Kasumi-1 (cell line): Measurements from ENCODE around the gene PARVA.

Experiments used
- DNase-seq, 2 experiments: peaks; one replicate each; lab custom pipeline; 2025; lab: John Stamatoyannopoulos, UW

PARVA gene

DNA sequence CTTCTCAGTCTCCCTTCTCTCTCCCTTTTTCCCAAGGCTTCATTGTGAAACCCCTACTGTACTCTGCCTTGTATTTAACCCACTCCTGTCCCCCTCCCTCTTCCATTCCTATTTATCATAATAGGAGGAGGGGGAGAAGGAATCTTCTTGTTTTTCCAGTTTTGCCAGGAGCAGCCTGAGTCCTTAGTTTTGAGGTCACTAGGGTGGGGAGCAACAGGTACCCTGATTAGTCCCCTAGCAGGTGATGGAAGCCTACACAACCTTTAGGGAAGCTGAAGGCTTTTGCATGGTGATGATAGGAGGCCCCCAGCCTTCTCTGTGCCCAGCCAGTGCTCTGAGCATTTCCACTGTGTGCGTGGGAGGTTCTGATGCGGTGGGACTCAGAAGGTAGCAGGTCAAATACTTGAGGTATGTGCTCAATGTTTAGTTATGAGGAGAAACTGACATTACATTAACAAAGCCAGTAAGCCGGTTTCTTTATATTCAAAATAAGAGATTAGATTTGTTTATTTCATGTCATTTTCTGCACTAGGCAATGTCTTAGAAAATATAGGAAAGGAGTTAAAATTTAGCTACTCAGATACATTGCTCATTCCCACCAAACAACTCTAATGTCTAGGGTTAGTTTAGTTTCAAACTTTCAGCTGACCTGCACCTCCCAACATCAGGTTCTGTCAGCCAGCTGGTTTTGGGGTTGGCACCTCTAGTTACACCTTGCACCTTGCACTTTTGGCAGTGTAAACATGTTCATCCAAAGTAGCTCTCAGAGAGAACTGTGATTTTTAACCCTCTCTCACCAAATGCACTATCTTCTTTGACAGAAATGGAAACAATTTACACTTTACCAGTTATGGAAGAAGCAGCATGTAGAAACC, 26.0 kb downstream of the PARVA start:
- DNase-seq = no peak

DNA sequence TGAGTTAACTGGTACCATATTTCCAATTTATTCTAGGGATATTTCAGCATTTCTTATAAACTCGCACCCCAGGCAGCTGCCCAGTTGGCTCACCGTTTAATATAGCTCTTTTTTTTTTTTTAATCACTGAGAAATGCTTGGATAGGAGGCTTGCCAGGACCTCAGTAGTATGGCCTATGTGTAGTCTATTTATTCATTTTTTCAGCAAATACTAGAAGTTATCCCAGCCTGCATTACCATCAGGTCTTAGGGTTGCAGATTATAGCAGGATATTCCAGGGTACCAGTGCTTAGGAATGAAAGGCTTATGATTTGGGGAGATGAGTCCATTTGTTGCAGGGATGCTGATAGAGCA, 26.6 kb downstream of the PARVA start:
- DNase-seq = no peak

DNA sequence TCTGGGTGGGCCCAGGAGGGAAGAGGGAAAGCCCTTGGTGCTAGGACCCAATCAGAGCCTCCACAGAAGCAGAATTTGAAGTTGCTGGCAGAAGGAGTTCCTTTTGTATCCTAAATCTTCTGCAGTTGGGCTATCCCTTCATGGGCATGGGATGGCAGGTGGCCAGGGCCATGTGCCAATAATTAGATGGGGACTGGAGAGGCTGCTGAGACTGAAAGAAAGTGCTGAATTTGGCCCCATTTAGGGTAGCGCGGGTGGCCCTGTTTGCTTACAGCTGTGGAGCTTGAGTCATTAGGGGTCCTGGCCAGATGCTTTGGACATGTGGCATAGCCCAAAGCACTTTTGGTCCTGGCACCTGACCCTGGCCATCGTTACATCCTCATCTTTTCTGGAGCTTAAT, 27.1 kb downstream of the PARVA start:
- DNase-seq = no peak

DNA sequence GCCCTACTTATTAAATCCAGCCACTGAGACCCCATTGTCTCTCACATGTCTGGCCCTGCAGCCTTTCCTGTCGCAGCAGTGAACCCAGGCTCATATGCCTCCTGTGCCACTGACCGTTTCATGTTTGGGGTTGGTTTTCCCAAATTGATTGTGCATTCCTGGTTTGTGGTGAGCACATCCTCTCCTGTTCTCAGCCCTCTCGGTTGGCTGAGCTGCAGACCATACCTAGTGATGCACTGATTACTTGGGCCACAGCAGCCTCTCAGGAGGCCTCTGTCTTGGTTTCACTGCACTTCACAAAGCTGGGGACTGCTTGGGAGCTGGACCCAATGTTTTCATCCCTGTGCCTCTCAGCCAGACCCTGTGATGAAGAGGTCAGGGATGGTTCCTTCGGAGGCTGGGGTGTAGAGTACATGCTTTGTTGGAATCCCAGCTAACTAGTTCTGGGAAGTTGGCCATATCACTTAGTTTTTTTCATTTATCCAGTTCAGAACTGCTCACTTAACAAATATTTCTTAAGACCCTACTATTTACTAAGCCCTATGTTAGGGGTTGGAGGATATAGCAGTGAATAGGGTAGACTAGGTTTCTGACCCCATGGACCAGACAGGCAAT, 30.9 kb downstream of the PARVA start:
- DNase-seq = no peak

DNA sequence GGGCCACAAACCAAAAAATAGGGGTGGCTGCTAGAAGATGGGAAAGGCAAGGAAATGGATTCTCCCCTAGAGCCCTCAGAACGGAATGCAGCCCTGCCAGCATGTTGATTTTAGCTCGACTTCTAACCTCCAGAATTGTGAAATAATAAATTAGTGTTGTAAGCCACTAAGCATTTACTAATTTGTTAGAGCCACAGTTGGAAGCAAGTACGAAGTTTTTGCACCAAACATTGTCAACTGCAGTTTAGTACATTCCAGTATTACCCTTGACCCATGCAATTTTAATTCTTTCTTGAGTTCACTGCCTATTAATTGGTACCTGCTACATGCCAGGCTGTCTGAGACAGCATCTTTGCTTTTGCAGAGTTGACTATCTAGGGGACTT, 32.2 kb downstream of the PARVA start:
- DNase-seq = no peak

DNA sequence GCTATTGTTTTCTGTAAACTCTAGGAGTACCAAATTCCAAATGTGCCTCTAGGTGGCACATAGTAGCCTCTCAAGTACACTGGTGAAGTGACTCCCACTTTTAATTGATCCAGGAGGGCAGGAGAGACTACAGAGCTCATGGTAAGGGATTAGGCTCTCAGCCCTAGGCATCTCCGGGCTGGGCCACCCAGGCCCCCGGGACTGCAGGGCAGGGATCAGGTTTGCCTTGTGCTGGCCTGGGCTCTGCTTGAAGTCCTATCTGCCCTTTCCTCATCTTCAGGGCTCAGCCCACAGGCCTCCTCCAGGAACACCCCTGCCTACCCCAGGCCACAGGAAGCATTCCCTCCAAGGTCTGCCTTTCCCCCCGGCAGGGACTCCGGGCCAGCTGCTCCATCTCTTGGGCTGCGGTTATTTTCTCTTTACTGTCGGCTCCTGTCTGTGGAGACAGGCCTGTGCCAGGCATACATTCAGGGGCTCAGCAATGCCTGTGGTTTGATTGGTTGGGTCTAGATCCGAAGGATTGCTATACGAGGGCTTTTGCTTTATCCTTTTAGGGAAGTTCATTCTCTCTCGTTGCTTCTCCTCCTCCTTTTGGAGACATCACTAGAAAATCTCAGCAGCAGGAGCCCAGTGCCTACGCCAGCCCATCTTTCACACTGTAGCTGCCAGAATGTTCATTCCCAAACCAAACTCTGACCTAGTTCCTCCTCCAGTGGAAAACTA, 32.8 kb downstream of the PARVA start:
- DNase-seq = no peak

DNA sequence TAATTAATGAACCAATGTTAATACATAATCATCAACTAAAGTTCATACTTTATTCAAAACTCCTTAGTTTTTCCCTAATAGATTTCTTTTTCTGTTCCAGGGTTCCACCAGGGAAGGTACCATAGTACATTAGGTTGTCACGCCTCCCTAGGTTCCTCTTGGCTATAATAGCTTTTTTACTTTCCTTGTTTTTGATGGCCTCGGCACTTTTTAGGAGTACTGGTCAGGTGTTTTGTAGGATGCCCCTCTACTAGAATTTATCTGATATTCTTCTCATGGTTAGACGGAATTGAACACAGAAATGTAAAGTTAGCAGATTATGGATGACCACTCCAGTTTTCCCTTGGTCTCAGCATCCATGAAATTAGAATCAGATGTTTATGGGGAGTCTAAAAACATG, 34.0 kb downstream of the PARVA start:
- no peak for DNase-seq

DNA sequence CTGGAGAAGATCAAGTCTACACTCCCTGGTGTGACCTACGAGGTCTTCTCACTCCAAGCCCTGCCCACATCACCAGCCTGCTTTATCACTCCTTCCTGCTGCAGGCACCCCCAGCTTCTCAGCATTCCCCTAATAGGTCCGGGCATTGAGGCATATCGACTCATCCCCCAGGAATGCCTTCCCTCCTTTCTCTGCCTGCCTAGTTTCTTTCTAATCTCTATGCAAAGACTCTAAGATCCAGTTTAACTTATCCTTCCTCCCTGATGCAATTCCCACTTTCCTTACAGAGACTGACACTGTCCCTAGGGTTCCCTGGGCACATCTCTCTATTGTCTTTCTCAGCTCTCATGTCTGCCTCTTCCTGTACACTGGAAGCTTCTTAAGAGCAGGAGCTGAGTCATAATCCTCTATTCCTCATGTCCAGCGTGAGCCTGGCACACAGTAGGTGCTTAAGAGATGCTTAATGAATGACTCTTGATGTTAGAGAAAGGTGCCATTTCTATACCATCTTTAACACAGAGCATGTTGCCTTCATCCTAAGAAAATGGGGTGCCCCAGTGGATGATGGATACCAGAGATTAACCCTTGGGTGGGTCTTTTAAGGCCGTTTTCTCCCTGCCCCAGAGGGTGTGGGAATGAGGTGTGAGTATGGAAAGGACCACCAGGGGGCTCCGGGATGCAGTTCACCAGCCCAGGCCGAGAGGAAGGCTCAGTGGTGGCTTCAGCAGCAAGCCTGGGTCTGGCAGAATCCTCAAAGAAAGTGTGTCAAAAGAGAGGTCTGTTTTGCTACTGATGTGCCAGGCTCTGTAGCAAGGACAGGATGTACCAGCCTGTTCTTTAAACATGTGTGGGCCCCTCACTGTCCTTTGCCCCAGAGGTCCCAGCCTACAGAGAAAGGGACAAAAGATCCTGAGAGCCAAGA, 34.7 kb downstream of the PARVA start:
- peak; percentile 53 to 66 for DNase-seq

DNA sequence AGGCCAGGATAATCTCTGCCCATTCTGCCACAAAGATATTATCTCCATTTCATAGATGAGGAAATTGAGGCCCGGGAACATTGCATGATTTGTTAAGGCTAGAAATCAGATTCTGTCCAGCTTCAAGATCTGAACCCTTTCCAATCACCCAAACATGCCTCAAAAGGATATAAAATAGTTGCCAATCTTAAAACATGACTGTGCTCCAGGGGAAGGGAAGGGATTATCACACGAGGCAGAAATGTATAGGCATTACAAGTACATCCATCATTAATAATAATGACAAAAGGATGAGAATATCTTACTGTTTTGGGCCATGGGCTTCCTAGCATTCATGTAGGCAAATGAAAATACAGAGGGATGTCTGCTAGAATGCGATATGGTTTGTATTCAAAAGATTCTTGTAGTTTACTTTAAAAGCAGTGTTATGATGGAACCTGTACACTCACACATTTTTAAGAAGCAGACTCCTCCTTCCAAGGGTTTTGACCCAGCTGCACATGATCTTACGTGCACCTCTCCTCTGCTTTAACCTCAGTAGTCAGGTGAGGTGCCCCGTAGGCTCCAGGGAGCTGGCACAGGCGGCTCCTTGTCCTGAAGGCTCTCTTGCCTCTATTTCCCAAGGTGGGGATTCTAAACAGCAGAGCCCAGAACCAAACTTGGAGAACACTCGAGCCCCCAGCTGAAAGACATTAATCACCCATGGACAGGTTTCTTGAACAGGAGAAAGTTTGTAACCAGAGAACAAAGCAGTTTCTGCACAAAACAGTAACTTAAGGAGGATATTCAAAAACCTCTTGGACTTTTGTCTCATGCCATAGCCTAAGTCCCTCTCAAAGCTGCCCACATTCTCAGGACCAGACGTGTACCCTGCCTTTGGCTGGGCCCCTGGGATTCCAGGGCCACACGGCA, 36.0 kb downstream of the PARVA start:
- no peak for DNase-seq

DNA sequence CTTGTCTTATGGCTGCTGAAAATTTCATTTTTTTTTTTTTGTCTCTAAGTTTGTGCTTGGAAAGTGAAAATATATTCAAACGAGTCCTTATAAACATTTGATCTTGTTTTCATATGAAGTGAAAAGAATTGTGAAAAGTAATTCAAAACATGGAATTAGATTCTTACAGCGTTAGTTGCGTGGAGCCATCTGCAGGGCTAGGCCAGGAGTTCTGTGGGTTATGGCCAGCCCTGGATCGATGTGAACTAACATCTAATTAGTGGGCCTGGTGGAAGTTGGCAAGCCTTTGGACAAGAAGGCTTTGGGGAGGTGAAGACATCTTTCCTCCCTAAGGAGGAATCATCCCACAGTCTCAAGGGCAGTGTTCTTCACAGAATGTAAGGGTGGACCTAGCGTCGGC, 37.2 kb downstream of the PARVA start:
- DNase-seq = no peak

DNA sequence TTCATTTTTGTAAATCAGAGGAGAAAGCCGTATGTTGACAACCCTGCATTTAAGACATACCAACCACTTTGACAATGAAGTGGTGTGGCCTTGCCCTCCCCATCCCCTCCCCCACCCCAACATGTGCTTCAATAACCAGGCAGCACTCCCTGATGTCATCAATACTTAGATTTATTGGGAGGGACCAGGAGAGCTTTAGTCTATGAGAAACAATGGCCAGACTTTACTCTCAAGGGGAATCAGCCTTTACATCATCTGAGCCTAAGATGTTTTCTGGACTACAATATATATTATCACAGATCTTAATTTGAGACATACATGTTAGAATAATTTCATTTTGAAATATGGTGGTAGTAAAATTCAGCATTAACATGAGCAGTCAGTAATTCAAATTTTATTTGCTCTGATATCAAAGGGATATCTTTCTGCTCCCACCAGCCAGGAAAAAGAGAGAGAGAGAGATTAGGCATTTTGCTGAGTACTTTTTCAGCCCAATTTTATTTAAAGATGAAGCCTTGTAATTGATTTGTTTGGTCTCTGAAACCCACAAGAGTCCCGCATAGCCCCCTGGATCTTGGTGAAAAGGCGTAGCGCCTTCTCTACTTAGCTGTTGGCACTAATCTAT, 38.1 kb downstream of the PARVA start:
- no peak for DNase-seq

DNA sequence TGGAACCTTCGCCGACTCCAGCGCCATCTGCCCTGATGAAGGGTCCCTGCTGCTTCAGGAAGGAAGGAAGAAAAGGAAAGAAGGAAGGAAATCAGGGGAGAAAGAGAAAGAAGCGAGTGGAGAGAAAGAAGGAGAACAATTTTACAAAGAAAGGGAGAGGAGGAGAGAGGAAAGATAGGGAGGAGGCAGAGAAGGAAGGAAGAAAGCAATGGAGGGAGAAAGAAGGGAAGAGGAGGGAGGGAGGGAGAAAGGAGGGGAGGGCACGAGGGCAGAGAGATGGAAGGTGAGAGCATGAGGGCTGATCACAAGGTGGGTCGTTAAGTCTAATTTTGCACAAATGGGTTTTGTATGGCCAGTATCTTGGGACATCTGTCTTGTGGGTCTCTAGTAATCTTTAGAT, 39.2 kb downstream of the PARVA start:
- DNase-seq = no peak

DNA sequence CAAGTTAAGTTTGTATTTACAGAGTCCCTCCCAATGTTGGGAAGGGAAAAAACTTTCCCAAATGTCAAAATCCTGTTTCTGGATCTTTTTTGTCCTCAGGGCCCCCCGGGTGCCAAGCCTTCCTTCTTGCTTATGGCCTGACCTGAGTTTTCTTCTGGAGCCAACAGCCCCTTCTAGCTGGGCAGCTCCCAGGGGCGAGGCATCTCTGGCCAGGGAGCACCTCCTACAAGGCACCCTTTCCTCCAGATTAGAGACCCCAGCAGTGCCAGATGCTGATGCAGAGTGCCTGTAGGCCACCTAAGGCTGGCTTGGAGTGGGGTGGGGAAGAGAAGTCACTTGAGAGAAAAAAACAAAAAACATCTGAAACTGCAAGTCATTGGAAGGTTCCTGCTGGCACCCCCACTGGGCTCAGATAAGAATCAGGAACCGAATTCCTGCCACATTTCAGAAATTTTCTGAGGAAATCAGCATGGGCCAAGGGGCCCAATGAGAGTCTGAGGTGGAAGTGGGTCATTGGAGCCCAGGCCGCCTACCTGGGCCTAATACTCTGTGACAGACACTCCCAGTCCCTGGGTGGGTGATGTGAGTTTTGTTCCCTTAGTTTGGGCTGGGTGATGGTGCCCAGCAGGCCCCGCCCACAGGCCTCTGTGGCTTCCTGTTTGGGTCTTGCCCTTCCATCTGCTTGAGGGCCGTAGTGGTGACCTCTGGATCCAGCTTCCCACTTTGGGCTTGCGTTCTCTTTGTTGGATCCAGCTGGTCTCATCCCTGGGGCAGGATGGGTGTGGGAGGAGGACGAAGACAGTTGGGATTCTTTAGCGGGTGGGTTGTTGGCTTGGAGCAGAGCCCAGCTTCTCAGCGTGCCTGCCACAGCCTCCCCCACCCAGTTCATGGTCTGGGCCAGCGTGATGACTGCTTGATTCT, 40.6 kb downstream of the PARVA start:
- DNase-seq = no peak

DNA sequence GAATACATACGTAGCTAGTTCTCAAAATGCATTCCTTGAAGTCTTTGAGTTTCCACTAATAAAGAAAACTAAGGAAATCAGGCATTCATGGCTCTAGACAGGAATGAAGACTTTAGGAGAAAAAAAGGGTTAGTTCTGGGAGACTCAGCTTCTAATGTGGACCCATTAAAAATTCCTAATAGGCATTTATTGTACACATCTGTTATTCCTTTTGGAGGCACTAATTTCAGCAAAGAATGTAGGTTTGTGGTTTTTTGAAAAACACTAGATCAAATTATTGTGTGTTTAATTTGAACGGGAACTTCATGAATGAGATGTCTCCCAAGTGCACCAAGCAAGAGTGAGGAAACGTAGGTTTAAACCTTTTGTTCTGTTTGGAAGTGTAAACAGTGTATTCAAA, 42.7 kb downstream of the PARVA start:
- DNase-seq = no peak

DNA sequence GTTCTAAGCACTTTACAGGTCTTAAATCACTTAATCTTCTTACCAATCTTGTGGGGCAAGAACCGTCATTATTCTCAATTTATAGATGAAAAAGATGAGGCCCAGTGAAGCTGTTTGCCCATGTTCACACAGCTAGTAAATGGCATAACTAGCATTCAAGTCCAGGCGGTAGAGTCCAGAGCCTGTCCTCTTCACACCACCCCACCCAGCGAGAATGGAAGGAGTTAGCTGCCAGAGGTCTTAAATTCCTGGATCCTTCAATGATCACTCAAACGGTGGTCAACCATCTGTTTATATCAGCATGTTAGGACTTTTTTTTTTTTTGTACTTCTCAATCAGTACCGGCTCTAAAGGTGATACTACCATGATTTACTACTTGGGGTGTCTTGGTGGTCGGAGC, 43.3 kb downstream of the PARVA start:
- no peak for DNase-seq

DNA sequence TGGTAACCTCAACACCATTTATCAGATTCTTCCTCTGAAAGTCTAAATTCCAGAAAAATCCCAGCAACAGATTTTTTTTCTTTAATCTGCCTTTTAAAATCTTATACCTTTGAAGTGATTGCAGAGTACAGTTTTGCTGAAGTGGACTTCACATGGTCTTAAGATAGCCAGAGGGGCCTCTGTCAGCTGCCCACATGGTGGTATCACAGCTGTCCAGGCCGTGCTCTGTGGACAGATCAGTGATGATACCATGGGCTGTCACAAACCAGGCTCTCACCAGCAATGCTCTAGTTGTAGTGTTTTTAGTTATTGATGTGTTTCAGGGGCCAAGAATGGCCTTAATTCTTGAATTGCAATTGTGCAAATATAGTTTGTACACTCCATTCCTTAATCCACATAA, 44.0 kb downstream of the PARVA start:
- no peak for DNase-seq

DNA sequence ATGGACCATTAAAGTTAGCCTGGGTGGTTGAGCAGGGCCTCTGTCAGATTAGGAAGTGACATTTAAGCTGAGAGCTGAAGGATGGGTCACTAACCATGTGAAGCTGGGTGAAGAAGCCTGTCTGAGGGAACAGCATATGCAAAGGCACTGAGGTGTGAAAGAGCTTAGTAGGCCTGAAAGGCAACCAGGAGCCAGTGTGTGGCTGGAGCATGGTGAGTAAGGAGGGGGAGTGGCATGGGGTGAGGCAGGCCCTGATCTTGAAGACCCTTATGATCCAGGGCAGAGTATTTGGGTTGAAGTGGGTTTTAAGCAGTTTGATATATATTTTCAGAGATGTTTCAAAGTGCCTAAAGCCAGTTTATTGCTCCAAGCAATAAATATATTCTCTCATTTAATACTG, 48.8 kb downstream of the PARVA start:
- no peak for DNase-seq

DNA sequence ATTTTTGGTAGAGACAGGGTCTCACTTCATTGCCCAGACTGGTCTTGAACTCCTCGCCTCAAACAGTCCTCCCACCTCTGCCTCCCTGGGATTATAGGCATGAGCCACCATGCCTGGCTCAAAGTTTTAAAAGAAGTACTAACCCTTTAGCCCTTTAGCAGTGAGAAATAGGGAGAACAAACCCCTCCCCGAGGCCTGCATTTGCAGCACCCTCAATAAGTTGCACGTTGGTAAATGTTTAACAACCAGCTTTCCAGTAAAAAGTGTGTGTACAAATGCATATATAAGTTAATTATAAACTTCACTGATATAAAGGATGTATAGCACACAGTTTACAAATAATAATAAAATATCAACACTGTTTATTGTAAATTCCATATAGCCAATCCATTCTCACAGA, 51.8 kb downstream of the PARVA start:
- no peak for DNase-seq

DNA sequence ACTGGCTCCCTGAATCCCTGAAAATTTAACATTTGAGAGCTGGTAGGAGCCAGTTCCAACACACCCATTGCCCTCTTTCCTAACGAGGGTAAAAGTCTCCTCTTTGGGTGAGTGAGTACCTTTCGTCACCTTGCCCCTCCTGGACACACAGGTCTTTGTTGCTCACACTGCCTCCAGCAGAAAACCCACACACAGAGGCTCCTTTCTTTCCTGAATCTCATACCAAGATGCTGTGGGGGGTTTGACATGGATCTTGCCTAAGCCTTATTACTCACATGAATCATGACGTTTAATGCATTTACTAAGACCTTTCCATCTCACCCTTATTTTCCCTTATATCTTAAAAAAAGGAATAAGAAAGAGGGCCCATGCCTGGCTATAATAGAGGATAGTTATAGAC, 53.0 kb downstream of the PARVA start:
- DNase-seq = no peak
